HepG2 (cell line): Measurements from ENCODE around the gene PROC. TPM values are rescaled to one million over a fixed set of nuclear protein-coding genes. Genes with fewer than 3 reads are reported as not detected.

ENCODE experiments used
- ARHGAP35 ChIP-seq: sonication (generic); formaldehyde crosslinking; IDR thresholded peaks from 2 replicates; pipeline ENCODE4 v1.9.0; 2022; ENCODE audit warnings: mild to moderate bottlenecking, inconsistent platforms, moderate library complexity, missing genetic modification reagents, borderline replicate concordance
- CTCF ChIP-seq: sonication (generic); formaldehyde crosslinking; IDR thresholded peaks from 2 replicates; pipeline ENCODE4 v1.5.0; 2020; ENCODE audit warnings: mild to moderate bottlenecking, missing genetic modification reagents, moderate library complexity
- E2F2 ChIP-seq: sonication (generic); formaldehyde crosslinking; IDR thresholded peaks from 2 replicates; pipeline ENCODE4 v1.4.0; 2020; ENCODE audit warnings: missing genetic modification reagents, borderline replicate concordance
- FOXA3 ChIP-seq: IDR thresholded peaks from 2 replicates; pipeline ENCODE4 v1.6.1; 2016; ENCODE audit warnings: missing genetic modification reagents, missing compliant biosample characterization
- GFI1 ChIP-seq: sonication (generic); formaldehyde crosslinking; IDR thresholded peaks from 2 replicates; pipeline ENCODE4 v1.5.0; 2020; ENCODE audit warnings: missing genetic modification reagents, mild to moderate bottlenecking, borderline replicate concordance
- GLI4 ChIP-seq: sonication (generic); formaldehyde crosslinking; IDR thresholded peaks from 2 replicates; pipeline ENCODE4 v1.5.1; 2020; ENCODE audit warnings: missing genetic modification reagents, mild to moderate bottlenecking, moderate library complexity, borderline replicate concordance
- HIVEP1 ChIP-seq: sonication (generic); formaldehyde crosslinking; IDR thresholded peaks from 2 replicates; pipeline ENCODE4 v1.4.0; 2020; ENCODE audit warnings: mild to moderate bottlenecking, missing genetic modification reagents
- KAT8 ChIP-seq: IDR thresholded peaks from 2 replicates; pipeline ENCODE4 v1.6.1; 2016; ENCODE audit warnings: missing genetic modification reagents, missing compliant biosample characterization
- KDM2A ChIP-seq: sonication (generic); formaldehyde crosslinking; IDR thresholded peaks from 2 replicates; pipeline ENCODE4 v1.4.0; 2020; ENCODE audit warnings: low read depth, missing genetic modification reagents, borderline replicate concordance
- MAZ ChIP-seq, 2 experiments: sonication (generic) in 1 of 2; formaldehyde crosslinking in 1 of 2; IDR thresholded peaks; 2 replicates each; pipeline versions ENCODE4 v1.5.0 to v1.6.1; 2012 to 2020; ENCODE audit warnings: low read depth in 2 of 2, mild to moderate bottlenecking in 2 of 2, borderline replicate concordance in 1 of 2, improper control_type of control experiment in 1 of 2, low read length in 1 of 2, missing genetic modification reagents in 1 of 2, moderate library complexity in 1 of 2
- MIXL1 ChIP-seq: IDR thresholded peaks from 2 replicates; pipeline ENCODE4 v1.6.1; 2016
- MXD1 ChIP-seq: sonication (generic); formaldehyde crosslinking; IDR thresholded peaks from 2 replicates; pipeline ENCODE4 v1.4.0; 2020; ENCODE audit warnings: mild to moderate bottlenecking, missing genetic modification reagents
- MXD3 ChIP-seq: IDR thresholded peaks from 2 replicates; pipeline ENCODE4 v1.6.1; 2016; ENCODE audit warnings: mild to moderate bottlenecking, missing biosample characterization, missing genetic modification reagents
- NBN ChIP-seq: fragments of 450-650 bp; conservative IDR thresholded peaks from 2 replicates; pipeline ENCODE4 v1.6.1; 2017
- NFE2L2 ChIP-seq: fragments of 150-350 bp; IDR thresholded peaks from 2 replicates; pipeline ENCODE4 v1.6.1; 2014; ENCODE audit warnings: low read length
- NPAS2 ChIP-seq: sonication (generic); formaldehyde crosslinking; IDR thresholded peaks from 2 replicates; pipeline ENCODE4 v1.8.0; 2022; ENCODE audit warnings: mild to moderate bottlenecking, missing genetic modification reagents, borderline replicate concordance
- NR1H2 ChIP-seq: sonication (generic); formaldehyde crosslinking; IDR thresholded peaks from 2 replicates; pipeline ENCODE4 v1.8.1; 2022; ENCODE audit warnings: low read depth, missing genetic modification reagents, borderline replicate concordance
- PLRG1 ChIP-seq: fragments of 450-650 bp; conservative IDR thresholded peaks from 2 replicates; pipeline ENCODE4 v1.6.1; 2016
- POLR2AphosphoS5 ChIP-seq: IDR thresholded peaks from 2 replicates; pipeline ENCODE4 v1.6.1; 2012; ENCODE audit warnings: low read depth, low read length
- RFXANK ChIP-seq: IDR thresholded peaks from 2 replicates; pipeline ENCODE4 v1.6.1; 2016
- XRCC5 ChIP-seq: fragments of 200-400 bp; formaldehyde crosslinking; optimal IDR thresholded peaks from 2 replicates; pipeline ENCODE3; 2017; ENCODE audit warnings: mild to moderate bottlenecking, low read length
- ZEB1 ChIP-seq: IDR thresholded peaks from 2 replicates; pipeline ENCODE4 v1.6.1; 2012; ENCODE audit warnings: mild to moderate bottlenecking, low read depth, inconsistent platforms; ENCODE audit not compliant: insufficient replicate concordance
- ZNF460 ChIP-seq: sonication (generic); formaldehyde crosslinking; IDR thresholded peaks from 2 replicates; pipeline ENCODE4 v1.5.1; 2020; ENCODE audit warnings: missing genetic modification reagents, mild to moderate bottlenecking, borderline replicate concordance
- ZNF598 ChIP-seq: sonication (generic); formaldehyde crosslinking; IDR thresholded peaks from 2 replicates; pipeline ENCODE4 v1.5.1; 2020; ENCODE audit warnings: mild to moderate bottlenecking, missing genetic modification reagents, borderline replicate concordance
- ZNF687 ChIP-seq: sonication (generic); formaldehyde crosslinking; IDR thresholded peaks from 2 replicates; pipeline ENCODE4 v1.5.1; 2020; ENCODE audit warnings: mild to moderate bottlenecking, missing genetic modification reagents, moderate library complexity
- polyA plus RNA-seq, 8 experiments: library from polyadenylated mRNA; depleted of rRNA in 3 of 8; stranded (reverse) in 7 of 8; unstranded in 1 of 8; fragments of >200 nt; fragmentation: Illumina TruSeq in 4 of 8; extraction: Trizol in 4 of 8; gene quantifications; 2 replicates each; pipeline versions ENCODE4 v1.2.1 to v1.2.3, GENCODE V29; 2011 to 2016; ENCODE audit warnings: low read depth in 4 of 8, missing spikeins in 1 of 8, mixed read lengths in 1 of 8; ENCODE audit not compliant: insufficient read depth in 1 of 8
- total RNA-seq, 5 experiments: library from RNA; depleted of rRNA; stranded (reverse); fragments of >200 nt; fragmentation: Illumina TruSeq; extraction: Trizol; gene quantifications; 2 replicates each; pipeline ENCODE4 v1.2.3, GENCODE V29; 2016; ENCODE audit warnings: low read depth in 1 of 5

The PROC gene
- total and polyA plus RNA-seq, 2 of the 13 experiments (the other 11 are each of a cell fraction or from before 2014, with no cell fraction given) = 134 to 185 TPM

- TF ChIP-seq GLI4 (CRISPR knock-in tag) (no peak), NR1H2 (CRISPR knock-in tag) (no peak), RFXANK (no peak), ARHGAP35 (no peak), ZNF598 (CRISPR knock-in tag) (no peak), GFI1 (CRISPR knock-in tag) (no peak), FOXA3 (CRISPR knock-in tag) (peak; percentile 7; the same call in 1 of the 2 replicates), ZEB1 (no peak), CTCF (CRISPR knock-in tag) (no peak), KDM2A (peak; percentile 30; the same call in 1 of the 2 replicates), MAZ (IDR thresholded peaks at IDR 0.05; ENCODE audit: borderline replicate concordance, low read depth, low read length) (no peak), MAZ (CRISPR knock-in tag; IDR thresholded peaks at IDR 0.05; ENCODE audit: low read depth) (no peak), POLR2AphosphoS5 (no peak), ZNF687 (peak; percentile 48), XRCC5 (peak; percentile 76), MIXL1 (CRISPR knock-in tag) (no peak), NPAS2 (CRISPR knock-in tag) (no peak), KAT8 (CRISPR knock-in tag) (no peak), E2F2 (CRISPR knock-in tag) (no peak), NFE2L2 (no peak), ZNF460 (CRISPR knock-in tag) (no peak), PLRG1 (no peak), NBN (no peak), MXD1 (CRISPR knock-in tag) (no peak), HIVEP1 (CRISPR knock-in tag) (0 out of 2 replicates have a peak, but pooled peaks have one; percentile 18), MXD3 (CRISPR knock-in tag) (no peak)
Measured at GRCh38 chr2:127398239-127398590, 20.0 kb upstream of the PROC start (continued).
